Hepatocyte (in vitro differentiated cells): ENCODE data around the gene PWWP2A. TPM values are rescaled to one million over a fixed set of nuclear protein-coding genes. Genes with fewer than 3 reads are reported as not detected.
"Not testable (repeated sequence)": the region's sequence is repeated elsewhere in the genome, so short reads cannot be mapped to it uniquely, and the experiment has no call there.

Source experiments
- DNase-seq: peaks from one replicate; pipeline ENCODE4 v3.0.0-alpha.2; 2016; ENCODE audit warnings: low spot score
- H2AFZ ChIP-seq: fragments of 200-600 bp; sonication (generic); 2 replicates; pipeline ENCODE4 v1.6.0; 2016; ENCODE audit warnings: antibody characterized with exemption, mild to moderate bottlenecking
- H3K27ac ChIP-seq: fragments of 200-600 bp; sonication (generic); 2 replicates; pipeline ENCODE4 v1.5.1; 2016; ENCODE audit warnings: mild to moderate bottlenecking
- H3K27me3 ChIP-seq: fragments of 200-600 bp; sonication (generic); 2 replicates; pipeline ENCODE4 v1.6.1; 2016
- H3K36me3 ChIP-seq: fragments of 200-600 bp; sonication (generic); replicated peaks from 2 replicates; pipeline ENCODE4 v1.5.1; 2016; ENCODE audit warnings: low read depth; ENCODE audit not compliant: insufficient read depth
- H3K4me1 ChIP-seq: fragments of 200-600 bp; sonication (generic); 2 replicates; pipeline ENCODE4 v1.5.1; 2016; ENCODE audit warnings: mild to moderate bottlenecking, moderate library complexity; ENCODE audit not compliant: insufficient read depth
- H3K4me2 ChIP-seq: fragments of 200-600 bp; sonication (generic); 2 replicates; pipeline ENCODE4 v1.6.0; 2016
- H3K4me3 ChIP-seq: fragments of 200-600 bp; sonication (generic); 2 replicates; pipeline ENCODE4 v1.5.1; 2016; ENCODE audit warnings: mild to moderate bottlenecking
- H3K79me2 ChIP-seq: fragments of 200-600 bp; sonication (generic); 2 replicates; pipeline ENCODE4 v1.6.0; 2017; ENCODE audit warnings: mild to moderate bottlenecking
- H3K9me2 ChIP-seq: fragments of 200-600 bp; sonication (generic); replicated peaks from 2 replicates; pipeline ENCODE4 v1.6.0; 2017; ENCODE audit warnings: mild to moderate bottlenecking; ENCODE audit not compliant: insufficient read depth
- H3K9me3 ChIP-seq: fragments of 200-600 bp; sonication (generic); 2 replicates; pipeline ENCODE4 v1.5.1; 2016; ENCODE audit warnings: low read depth, mild to moderate bottlenecking
- H4K20me1 ChIP-seq: fragments of 200-600 bp; sonication (generic); 2 replicates; pipeline ENCODE4 v1.6.0; 2016; ENCODE audit warnings: mild to moderate bottlenecking; ENCODE audit not compliant: insufficient read depth, poor library complexity, severe bottlenecking
- CTCF ChIP-seq: fragments of 200-600 bp; sonication (generic); IDR thresholded peaks from 2 replicates; pipeline ENCODE4 v1.5.1; 2016; ENCODE audit warnings: antibody characterized with exemption, mild to moderate bottlenecking; ENCODE audit not compliant: poor library complexity
- EZH2 ChIP-seq: fragments of 200-600 bp; sonication (generic); IDR thresholded peaks from 2 replicates; pipeline ENCODE4 v1.6.1; 2016; ENCODE audit warnings: antibody characterized with exemption, mild to moderate bottlenecking, borderline replicate concordance
- EZH2phosphoT487 ChIP-seq: fragments of 200-600 bp; sonication (generic); IDR thresholded peaks from one replicate; pipeline ENCODE4 v1.6.1; 2018; ENCODE audit warnings: antibody characterized with exemption, mild to moderate bottlenecking, low read depth, moderate library complexity; ENCODE audit not compliant: unreplicated experiment, severe bottlenecking
- WGBS: methylation state at CpG from one replicate; pipeline ENCODE4 v1.1.6; 2016; ENCODE audit warnings: low lambda C conversion rate; ENCODE audit errors: missing lambda C conversion rate; 5-methylcytosine and 5-hydroxymethylcytosine counted together
- polyA plus RNA-seq: library from polyadenylated mRNA; unstranded; fragments of >200 nt; fragmentation: Nextera tagmentation; extraction: Ambion mirVana; gene quantifications from 2 replicates; pipeline ENCODE4 v1.2.1, GENCODE V29; 2016
- total RNA-seq: library from RNA; depleted of rRNA; stranded (reverse); fragments of >200 nt; gene quantifications from 2 replicates; pipeline ENCODE4 v1.2.3, GENCODE V29; 2014

The PWWP2A gene
- total and polyA plus RNA-seq, 2 experiments from 2014 or later: 18.4 to 26.5 TPM

- 90% methylated on average over 2 of the region's 2 CpGs for WGBS
- Histone ChIP-seq H3K4me1 (peaks cover 5% of the 10 kb centered on the region), H3K79me2 (no peaks in the 10 kb centered on the region), H3K4me2 (no peak overlapping the region), H3K9me3 (no peaks in the 10 kb centered on the region), H3K36me3 (no peaks in the 10 kb centered on the region), H3K27me3 (no peaks in the 10 kb centered on the region), H3K27ac (no peak overlapping the region), H2AFZ (no peak overlapping the region), H4K20me1 (no peaks in the 10 kb centered on the region), H3K4me3 (no peak overlapping the region), H3K9me2 (no peaks in the 10 kb centered on the region)
- no peak for DNase-seq
- TF ChIP-seq CTCF (no peak), EZH2phosphoT487 (no peak), EZH2 (no peak)
Observed at GRCh38 chr5:160076997-160077396, 42.3 kb downstream of the PWWP2A start.

GRCh38 chr5:160075073-160075472 lies 44.2 kb downstream of the PWWP2A start:
- DNase-seq: no peak
- H3K27me3 ChIP-seq: no peaks in the 10 kb centered on the region
- peaks cover 5% of the 10 kb centered on the region for H3K4me1 ChIP-seq
- H3K36me3 ChIP-seq: no peaks in the 10 kb centered on the region
- no peaks in the 10 kb centered on the region for H3K9me2 ChIP-seq
- H2AFZ ChIP-seq: no peak overlapping the region
- no peaks in the 10 kb centered on the region for H3K9me3 ChIP-seq
- no peak overlapping the region for H3K4me3 ChIP-seq
- no peak overlapping the region for H3K4me2 ChIP-seq
- H3K27ac ChIP-seq: no peak overlapping the region
- TF ChIP-seq CTCF (no peak), EZH2phosphoT487 (no peak), EZH2 (no peak)
- no peaks in the 10 kb centered on the region for H3K79me2 ChIP-seq
- H4K20me1 ChIP-seq: no peaks in the 10 kb centered on the region

- H4K20me1 ChIP-seq: no peaks in the 10 kb centered on the region
- H3K9me3 ChIP-seq: no peaks in the 10 kb centered on the region
- no peaks in the 10 kb centered on the region for H3K79me2 ChIP-seq
- TF ChIP-seq EZH2 (no peak), CTCF (no peak), EZH2phosphoT487 (no peak)
- peaks cover 5% of the 10 kb centered on the region for H3K4me1 ChIP-seq
- H3K36me3 ChIP-seq: no peaks in the 10 kb centered on the region
- H3K4me2 ChIP-seq: peak overlapping the region; percentile 39
- peak overlapping the region; percentile 49 for H3K27ac ChIP-seq
- no peak for DNase-seq
- H2AFZ ChIP-seq: no peak overlapping the region
- H3K4me3 ChIP-seq: no peak overlapping the region
- no peaks in the 10 kb centered on the region for H3K9me2 ChIP-seq
- WGBS: 58% methylated on average over 2 of the region's 2 CpGs
- H3K27me3 ChIP-seq: no peaks in the 10 kb centered on the region
Observed at GRCh38 chr5:160071916-160072315, 47.3 kb downstream of the PWWP2A start.

GRCh38 chr5:160071516-160071915 lies 47.7 kb downstream of the PWWP2A start:
- H3K27me3 ChIP-seq: no peaks in the 10 kb centered on the region
- H3K4me3 ChIP-seq: no peak overlapping the region
- peak; percentile 34 for DNase-seq
- no peaks in the 10 kb centered on the region for H3K36me3 ChIP-seq
- H3K9me2 ChIP-seq: no peaks in the 10 kb centered on the region
- WGBS: 52% methylated on average over 8 of the region's 8 CpGs
- H3K4me2 ChIP-seq: peak overlapping the region; percentile 39
- H3K79me2 ChIP-seq: no peaks in the 10 kb centered on the region
- H3K4me1 ChIP-seq: peaks cover 8% of the 10 kb centered on the region
- TF ChIP-seq EZH2: no peak
- no peak for TF ChIP-seq EZH2phosphoT487
- no peak for TF ChIP-seq CTCF
- peak overlapping the region; percentile 49 for H3K27ac ChIP-seq
- H4K20me1 ChIP-seq: no peaks in the 10 kb centered on the region
- H3K9me3 ChIP-seq: no peaks in the 10 kb centered on the region
- H2AFZ ChIP-seq: no peak overlapping the region

- WGBS: 81% methylated on average over 5 of the region's 5 CpGs
- Histone ChIP-seq H3K4me1 (peaks cover 19% of the 10 kb centered on the region), H3K27ac (peak overlapping the region; percentile 38)
- H3K36me3 ChIP-seq, H3K9me2 ChIP-seq, H4K20me1 ChIP-seq, DNase-seq, H3K4me2 ChIP-seq, H3K4me3 ChIP-seq, H3K27me3 ChIP-seq, H3K9me3 ChIP-seq, H2AFZ ChIP-seq, H3K79me2 ChIP-seq: not testable (repeated sequence)
Observed at GRCh38 chr5:160069120-160069519, 50.1 kb downstream of the PWWP2A start.
